ENCODE measurements around the gene VANGL2. TPM values are rescaled to one million over a fixed set of nuclear protein-coding genes. Genes with fewer than 3 reads are reported as not detected.

The VANGL2 gene
- polyA plus RNA-seq, 2 of the 4 experiments (the other 2 are of a cell fraction): 3.9 to 4.1 TPM

- 13% methylated on average over 1 of the region's 1 CpG for WGBS (ENCODE audit: missing lambda C conversion rate)
- no peak for TF ChIP-seq KDM5A (IDR thresholded peaks at IDR 0.05)
- H3K4me1 ChIP-seq: peaks cover 18% of the 10 kb centered on the region; the same call in 2 of the 3 replicates
- no peak overlapping the region for H3K27ac ChIP-seq
- H3K4me2 ChIP-seq: no peak overlapping the region
- POLR2A ChIA-PET: no interaction called here
- H3K9me3 ChIP-seq: no peaks in the 10 kb centered on the region
- H3K4me3 ChIP-seq: no peak overlapping the region
- DNase-seq (ENCODE audit: low read depth in 1 of 2, low spot score in 1 of 2): no peak
- CTCF ChIA-PET: interaction anchor here (1.0 to 2.6 kb wide), 7 partner anchors 14 to 312 kb away, joined by 3 to 9 read pairs (median 4); no protein-coding TSS in a partner anchor
- ATAC-seq: no peak
- no peak for FAIRE-seq
Measured at GRCh38 chr1:160397651-160398050, 2.7 kb upstream of the VANGL2 start.

GRCh38 chr1:160398823-160399222, 1.5 kb upstream of the VANGL2 start:
- FAIRE-seq: no peak

GRCh38 chr1:160399544-160400222, 681 bp upstream of the VANGL2 start:
- no peak for DNase-seq (ENCODE audit: low read depth in 1 of 2, low spot score in 1 of 2)
- Histone ChIP-seq H3K9me3 (no peaks in the 10 kb centered on the region), H3K4me3 (peak overlapping the region; percentile 75), H3K4me2 (peak overlapping the region; percentile 93), H3K27ac (peak overlapping the region; percentile 80 to 90), H3K4me1 (peaks cover 18% of the 10 kb centered on the region; the same call in 2 of the 3 replicates)
- 75% methylated on average over 17 of the region's 17 CpGs for WGBS (ENCODE audit: missing lambda C conversion rate)
- no peak for FAIRE-seq
- TF ChIP-seq HDAC2 (IDR thresholded peaks at IDR 0.05): no peak
- no peak for TF ChIP-seq TFCP2L1 (CRISPR knock-in tag; IDR thresholded peaks at IDR 0.05)
- TF ChIP-seq REST (IDR thresholded peaks at IDR 0.05): no peak
- no peak for TF ChIP-seq CHD2 (IDR thresholded peaks at IDR 0.05; ENCODE audit: low read length, partially characterized antibody)
- no peak for TF ChIP-seq PBX3 (IDR thresholded peaks at IDR 0.05)
- no peak for TF ChIP-seq HEYL (CRISPR knock-in tag; IDR thresholded peaks at IDR 0.05)
- no peak for TF ChIP-seq ELK1 (IDR thresholded peaks at IDR 0.05; ENCODE audit: low read depth, low read length)
- TF ChIP-seq JUNB (IDR thresholded peaks at IDR 0.05): no peak
- no peak for TF ChIP-seq EHMT2 (IDR thresholded peaks at IDR 0.05; ENCODE audit: low read depth)
- TF ChIP-seq BCL3 (IDR thresholded peaks at IDR 0.05): no peak
- TF ChIP-seq NR3C1 (IDR thresholded peaks at IDR 0.05): no peak
- no peak for TF ChIP-seq EP300 (IDR thresholded peaks at IDR 0.05)
- ATAC-seq: 0 out of 6 replicates have a peak, but pooled peaks of 1 of the 2 experiments have one; percentile 6
- ChIA-PET POLR2A (no interaction called here), CTCF (no interaction called here)

More at GRCh38 chr1:160398823-160399222, 1.5 kb upstream of the VANGL2 start:
- peak overlapping the region in 1 of 2 experiments; percentile 62; a peak in 3 of 6 replicates for H3K27ac ChIP-seq
- no peak overlapping the region for H3K4me3 ChIP-seq
- 94% methylated on average over 3 of the region's 4 CpGs for WGBS (ENCODE audit: missing lambda C conversion rate)
- DNase-seq (ENCODE audit: low read depth in 1 of 2, low spot score in 1 of 2): no peak
- TF ChIP-seq MAFK (IDR thresholded peaks at IDR 0.05; ENCODE audit: partially characterized antibody) (peak; percentile 96), ESRRA (IDR thresholded peaks at IDR 0.05; ENCODE audit: borderline replicate concordance, low read length) (no peak), ZFP36 (IDR thresholded peaks at IDR 0.05; ENCODE audit: borderline replicate concordance, partially characterized antibody) (no peak)
- CTCF ChIA-PET: interaction anchor here (0.7 to 2.6 kb wide), 6 partner anchors 10 to 314 kb away, joined by 3 to 9 read pairs (median 4); no protein-coding TSS in a partner anchor
- no peaks in the 10 kb centered on the region for H3K9me3 ChIP-seq
- POLR2A ChIA-PET: no interaction called here
- peaks cover 18% of the 10 kb centered on the region; the same call in 2 of the 3 replicates for H3K4me1 ChIP-seq
- H3K4me2 ChIP-seq: no peak overlapping the region
- no peak; a peak in 1 of 6 replicates for ATAC-seq

All from A549 (cell line).